Omental fat pad (tissue), 4 donors: Measurements from ENCODE around the gene ALG1. TPM values are rescaled to one million over a fixed set of nuclear protein-coding genes. Genes with fewer than 3 reads are reported as not detected.

ENCODE experiments used
- ATAC-seq: fragments of 150-250 bp; one replicate; pipeline ENCODE4 v1.9.1; 2016; ENCODE audit warnings: mild to moderate bottlenecking, moderate library complexity; ENCODE audit not compliant: low FRiP score
- DNase-seq: peaks from one replicate; pipeline ENCODE4 v3.0.0-alpha.2; 2019; ENCODE audit warnings: low spot score
- CTCF ChIP-seq, 3 donors: fragments of 450-650 bp; IDR thresholded peaks; one replicate each; pipeline ENCODE4 v1.5.1; 2016 to 2017; ENCODE audit warnings: antibody characterized with exemption in 3 of 3, mild to moderate bottlenecking in 3 of 3, moderate library complexity in 2 of 3
- total RNA-seq, 4 donors: library from RNA; depleted of rRNA; stranded (reverse); fragments of >200 nt; gene quantifications; one replicate each; pipeline ENCODE4 v1.1.0, GENCODE V29; 2016

Gene ALG1
- total RNA-seq = 10 to 100 TPM; 16.9 to 19.5 (median 18.0) TPM

- ATAC-seq (peak; percentile 93), DNase-seq (peak; percentile 87)
- no peak for TF ChIP-seq CTCF (IDR thresholded peaks at IDR 0.05)
Measured at GRCh38 chr16:5071681-5072333, at the start of gene ALG1. Gene ALG1, plus strand, starts transcription at chr16:5071843. Its CDS starts 7 bp downstream, at chr16:5071850.

- ATAC-seq (no peak), DNase-seq (no peak)
- TF ChIP-seq CTCF (IDR thresholded peaks at IDR 0.05) = no peak
Measured at GRCh38 chr16:5022521-5022920, 49.1 kb upstream of the ALG1 start.

- DNase-seq (no peak), ATAC-seq (no peak)
- TF ChIP-seq CTCF (IDR thresholded peaks at IDR 0.05) = no peak
Measured at GRCh38 chr16:5024632-5025031, 47.0 kb upstream of the ALG1 start.

GRCh38 chr16:5025171-5025632, 46.4 kb upstream of the ALG1 start:
- no peak for ATAC-seq
- no peak for DNase-seq
- no peak for TF ChIP-seq CTCF (IDR thresholded peaks at IDR 0.05)

- DNase-seq (no peak), ATAC-seq (no peak)
- TF ChIP-seq CTCF (IDR thresholded peaks at IDR 0.05) = no peak
Measured at GRCh38 chr16:5026664-5027063, 45.0 kb upstream of the ALG1 start.

GRCh38 chr16:5027086-5027485, 44.6 kb upstream of the ALG1 start:
- DNase-seq (no peak), ATAC-seq (no peak)
- TF ChIP-seq CTCF (IDR thresholded peaks at IDR 0.05) = no peak

GRCh38 chr16:5027575-5028235, 43.9 kb upstream of the ALG1 start:
- no peak for TF ChIP-seq CTCF (IDR thresholded peaks at IDR 0.05)
- DNase-seq (no peak), ATAC-seq (peak; percentile 4)
